ENCODE measurements around the gene FAR1.
"Not testable (repeated sequence)": the region's sequence is repeated elsewhere in the genome, so short reads cannot be mapped to it uniquely, and the experiment has no call there.

Gene FAR1, protein sequence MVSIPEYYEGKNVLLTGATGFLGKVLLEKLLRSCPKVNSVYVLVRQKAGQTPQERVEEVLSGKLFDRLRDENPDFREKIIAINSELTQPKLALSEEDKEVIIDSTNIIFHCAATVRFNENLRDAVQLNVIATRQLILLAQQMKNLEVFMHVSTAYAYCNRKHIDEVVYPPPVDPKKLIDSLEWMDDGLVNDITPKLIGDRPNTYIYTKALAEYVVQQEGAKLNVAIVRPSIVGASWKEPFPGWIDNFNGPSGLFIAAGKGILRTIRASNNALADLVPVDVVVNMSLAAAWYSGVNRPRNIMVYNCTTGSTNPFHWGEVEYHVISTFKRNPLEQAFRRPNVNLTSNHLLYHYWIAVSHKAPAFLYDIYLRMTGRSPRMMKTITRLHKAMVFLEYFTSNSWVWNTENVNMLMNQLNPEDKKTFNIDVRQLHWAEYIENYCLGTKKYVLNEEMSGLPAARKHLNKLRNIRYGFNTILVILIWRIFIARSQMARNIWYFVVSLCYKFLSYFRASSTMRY

DNA sequence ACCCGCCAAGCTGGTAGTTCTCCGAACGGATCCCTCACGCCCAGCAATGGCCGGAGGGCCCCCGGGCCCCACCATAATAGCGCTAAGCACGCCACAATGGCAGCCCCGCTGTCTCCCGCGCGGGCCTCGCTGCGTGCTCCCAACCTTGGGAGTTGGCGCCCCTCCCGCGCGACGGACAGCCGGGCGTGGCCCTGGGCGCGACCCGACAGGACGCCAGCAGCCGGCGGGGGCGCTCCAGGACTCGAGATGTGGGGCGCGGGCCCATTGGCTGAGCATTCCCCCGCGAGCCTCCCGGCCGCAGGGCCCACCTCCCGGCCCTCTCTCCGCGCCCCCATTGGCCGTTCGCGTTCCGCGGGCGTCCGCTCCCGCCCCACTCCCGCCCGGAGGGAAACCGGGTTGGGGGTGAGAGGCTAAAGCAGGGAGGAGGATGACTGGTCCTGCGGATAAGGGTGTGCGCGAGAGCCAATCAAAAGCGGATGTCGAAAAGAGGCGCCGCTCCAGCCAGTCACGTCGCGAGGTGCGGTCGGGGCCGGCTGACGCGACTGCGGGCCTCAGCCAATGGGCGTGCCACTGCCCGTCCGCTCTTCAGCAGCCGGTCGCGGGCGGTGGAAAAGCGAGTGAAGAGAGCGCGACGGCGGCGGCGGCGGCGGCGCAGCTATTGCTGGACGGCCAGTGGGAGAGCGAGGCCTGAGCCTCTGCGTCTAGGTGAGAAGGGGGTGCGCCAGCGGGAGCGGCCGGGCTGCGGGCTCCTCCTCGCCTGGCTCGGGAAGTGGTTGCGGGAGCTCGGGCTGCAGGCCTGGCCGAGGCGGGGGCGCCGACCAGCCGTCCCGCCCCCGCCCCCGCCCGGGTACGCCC, at the start of gene FAR1:
Gene FAR1 (plus strand): TSS at position 567 of the 855 bp plus-strand sequence. CDS start 26,098 bp downstream, outside the sequence.
- peak; percentile 99 for DNase-seq

DNA sequence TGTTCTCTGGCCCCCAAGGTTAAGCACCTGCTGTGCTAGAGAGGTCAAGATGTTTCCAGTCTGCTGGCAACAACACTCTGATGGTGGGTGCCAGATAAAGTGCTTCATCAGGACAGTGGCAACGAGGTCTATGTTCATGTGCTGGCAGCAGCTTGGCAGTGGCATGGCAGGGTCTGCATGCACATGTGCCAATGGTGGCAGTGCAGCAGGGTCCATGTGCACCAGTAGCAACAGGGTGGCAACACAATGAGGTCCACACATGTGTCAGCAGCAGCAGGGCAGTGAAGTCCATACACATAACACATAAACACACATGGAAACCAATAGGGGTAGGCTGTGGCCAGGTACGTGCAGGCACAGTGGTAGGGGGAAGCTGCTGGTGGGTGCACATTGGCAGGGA, 48.4 kb upstream of the FAR1 start:
- DNase-seq, result no peak

GRCh38 chr11:13626818-13627217, 41.6 kb upstream of the FAR1 start:
- not testable (repeated sequence) for DNase-seq

GRCh38 chr11:13628634-13629033, 39.8 kb upstream of the FAR1 start:
- not testable (repeated sequence) for DNase-seq

DNA sequence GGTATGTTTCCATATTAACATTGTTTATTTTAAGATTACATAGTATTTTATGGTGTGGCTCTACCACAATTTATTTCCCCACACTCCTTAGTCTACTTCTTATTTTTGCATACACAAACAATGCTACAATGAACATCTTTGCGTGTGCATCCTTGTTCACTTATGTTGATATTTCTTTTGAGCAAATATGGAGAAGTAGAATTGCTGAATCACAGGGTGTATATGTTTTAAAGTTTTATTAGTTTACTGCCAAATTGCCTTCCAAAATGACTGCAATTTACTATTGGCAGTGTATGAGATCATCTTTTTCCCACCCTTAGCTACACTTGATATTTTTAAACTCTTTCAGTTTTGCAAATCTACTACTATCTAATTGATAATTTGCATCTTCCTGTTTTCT, 38.7 kb upstream of the FAR1 start:
- DNase-seq, result no peak

- DNase-seq, result no peak
Measured at GRCh38 chr11:13635290-13635689, 33.2 kb upstream of the FAR1 start.

- no peak for DNase-seq
Measured at GRCh38 chr11:13635804-13636203, 32.7 kb upstream of the FAR1 start.

DNA sequence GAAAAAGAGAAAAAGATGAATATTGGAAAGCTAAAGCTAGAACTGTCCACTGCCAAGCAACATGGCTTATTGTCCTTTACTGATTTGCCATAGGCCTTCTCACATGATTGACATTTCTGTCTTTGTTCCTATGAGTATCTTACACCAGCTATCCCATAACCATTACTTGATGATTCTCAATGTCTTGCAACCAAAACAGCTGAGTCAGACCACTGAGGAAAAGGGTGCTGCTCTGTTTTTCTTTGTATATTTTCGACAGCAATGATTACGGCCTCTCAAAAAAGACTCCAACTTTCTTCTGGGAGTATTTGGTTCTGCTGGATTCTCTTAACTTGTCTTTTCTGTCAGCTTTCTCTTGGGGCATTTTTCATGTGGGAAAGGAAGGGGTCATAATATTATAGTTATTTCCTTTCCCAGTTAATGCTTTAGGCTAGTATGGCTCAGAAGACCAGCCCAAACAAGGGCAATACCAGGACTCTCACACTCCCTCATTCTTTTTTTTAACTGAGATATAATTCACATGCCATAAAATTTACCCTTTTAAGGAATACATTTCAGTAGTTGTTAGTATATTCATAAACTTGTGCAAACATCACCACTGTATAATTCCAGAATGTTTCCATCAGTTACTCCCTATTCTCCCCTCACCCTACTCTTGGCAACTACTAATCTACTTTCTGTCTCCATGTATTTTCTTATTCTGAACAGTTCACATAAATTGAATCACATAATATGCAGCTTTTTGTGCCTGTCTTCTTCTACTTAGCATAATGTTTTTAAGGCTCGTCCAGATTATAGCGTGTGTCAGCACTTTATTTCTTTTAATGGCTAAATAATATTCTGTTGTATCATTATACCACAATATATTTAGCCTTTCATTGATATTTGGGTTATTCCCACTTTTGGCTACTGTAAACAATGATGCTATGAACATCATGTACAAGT, 31.1 kb upstream of the FAR1 start:
- no peak for DNase-seq

DNA sequence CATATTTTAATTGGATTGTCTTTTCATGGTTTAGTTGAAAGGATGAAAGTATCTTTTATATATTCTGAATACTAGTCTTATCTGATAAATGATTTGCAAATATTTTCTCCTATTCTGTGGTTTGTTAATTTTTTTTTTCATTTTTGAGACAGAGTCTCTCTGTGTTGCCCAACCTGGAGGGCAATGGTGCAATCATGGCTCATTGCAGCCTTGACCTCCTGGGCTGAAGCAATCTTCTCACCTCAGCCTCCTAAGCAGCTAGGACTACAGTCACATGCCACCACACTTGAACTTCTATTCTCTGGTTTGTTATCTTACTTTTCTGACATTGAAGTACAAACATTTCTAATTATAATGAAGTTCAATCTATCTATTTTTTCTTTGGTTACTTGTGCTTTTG, 30.0 kb upstream of the FAR1 start:
- no peak for DNase-seq

- no peak for DNase-seq
Measured at GRCh38 chr11:13644997-13645687, 23.3 kb upstream of the FAR1 start.

DNA sequence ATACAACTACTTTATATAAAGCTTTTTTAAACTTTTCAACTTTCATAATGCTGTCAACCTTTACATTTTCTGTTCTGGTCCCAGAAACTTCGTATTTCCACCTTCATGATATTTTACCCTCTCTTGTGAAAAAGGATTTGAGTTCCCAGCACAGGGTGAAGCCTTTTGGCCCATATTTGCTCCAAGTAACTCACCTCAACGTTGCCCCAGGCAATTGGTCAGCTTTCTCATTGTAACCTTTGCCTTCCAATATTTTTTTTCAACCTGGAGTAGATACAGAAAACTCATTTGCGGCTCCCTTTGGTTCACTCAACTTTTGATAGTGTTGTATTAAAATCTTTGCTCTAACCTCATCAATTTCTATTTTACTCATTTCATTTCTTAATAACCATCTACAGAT, 21.1 kb upstream of the FAR1 start:
- no peak for DNase-seq

DNA sequence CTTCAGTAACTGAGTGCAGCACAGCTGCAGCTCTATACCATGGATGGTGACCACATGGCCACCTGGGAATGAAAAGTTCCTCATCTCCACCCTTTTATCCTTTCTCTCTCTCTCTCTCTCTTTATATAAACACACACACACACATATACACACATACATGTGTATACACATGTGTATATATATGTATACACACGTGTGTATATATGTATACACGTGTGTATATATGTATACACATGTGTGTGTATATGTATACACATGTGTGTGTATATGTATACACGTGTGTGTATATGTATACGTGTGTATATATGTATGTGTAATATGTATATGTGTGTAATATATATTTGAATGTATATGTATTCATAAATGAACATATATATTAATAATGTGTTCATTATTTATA, 18.8 kb upstream of the FAR1 start:
- no peak for DNase-seq

GRCh38 chr11:13651515-13651914, 17.0 kb upstream of the FAR1 start:
- DNase-seq, result not testable (repeated sequence)

DNA sequence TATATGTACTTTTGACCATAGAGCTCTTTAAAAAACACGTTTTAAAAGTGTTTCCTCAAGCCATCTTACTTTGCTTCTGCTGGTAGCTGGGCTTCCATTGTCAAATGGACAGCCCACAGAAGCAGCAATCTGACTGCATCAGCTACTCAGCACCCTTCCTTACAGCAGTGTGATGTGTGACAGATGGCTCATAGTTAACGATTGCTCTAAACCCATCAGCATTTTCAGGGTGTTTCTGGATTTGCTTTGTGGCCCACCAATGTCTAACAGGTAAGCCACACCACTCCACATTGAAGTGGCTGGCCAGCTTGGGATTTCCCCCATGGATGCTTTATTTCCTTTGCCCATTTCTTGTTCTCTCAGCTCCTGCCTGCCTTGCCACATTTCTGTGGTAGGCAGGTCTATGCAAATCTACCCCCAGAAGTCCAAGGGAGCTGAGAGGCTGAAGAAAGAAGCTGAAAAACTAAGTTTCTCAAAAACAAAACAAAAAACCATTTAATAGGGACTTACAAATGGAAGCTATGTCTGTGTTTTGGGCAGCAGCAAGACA, 7.3 kb upstream of the FAR1 start:
- DNase-seq, result no peak

GRCh38 chr11:13663631-13664071, 4.8 kb upstream of the FAR1 start:
- no peak for DNase-seq

DNA sequence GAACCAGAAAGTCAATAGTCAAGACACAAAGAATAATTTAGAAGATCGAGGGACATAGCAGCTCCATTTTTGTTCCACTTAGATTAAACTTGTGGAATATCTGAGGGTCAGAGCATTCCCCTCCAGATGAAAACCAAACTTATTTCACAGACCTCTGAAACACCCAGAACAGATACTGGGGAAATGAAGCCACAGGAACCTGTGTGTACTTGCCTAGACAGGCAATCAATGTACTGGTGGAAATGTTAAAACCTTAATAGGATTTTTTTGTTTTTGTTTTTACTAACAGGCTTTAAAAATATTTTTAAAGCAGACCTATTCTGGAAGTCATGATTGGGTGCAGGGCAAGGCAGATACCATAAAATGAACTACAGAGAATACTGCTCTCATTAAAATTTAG, 4.1 kb upstream of the FAR1 start:
- no peak for DNase-seq

DNA sequence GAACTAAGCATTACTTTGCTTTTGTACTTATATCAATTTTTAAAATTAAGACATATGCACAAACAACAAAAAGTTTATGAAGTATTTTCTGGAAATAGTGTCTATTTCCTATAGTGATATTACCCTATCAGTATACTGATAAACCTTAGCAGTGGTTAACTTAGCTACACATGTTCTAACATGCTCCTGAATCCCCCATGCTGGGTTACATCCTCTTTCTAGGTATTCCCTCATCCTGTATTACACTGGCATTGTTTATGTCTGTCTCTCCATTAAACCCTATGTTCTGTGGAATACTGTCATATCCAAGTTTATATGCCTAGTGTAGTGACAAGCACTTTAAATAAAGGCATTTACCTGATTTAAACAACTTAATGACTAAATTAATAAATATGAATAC, 1.8 kb upstream of the FAR1 start:
- no peak for DNase-seq

DNA sequence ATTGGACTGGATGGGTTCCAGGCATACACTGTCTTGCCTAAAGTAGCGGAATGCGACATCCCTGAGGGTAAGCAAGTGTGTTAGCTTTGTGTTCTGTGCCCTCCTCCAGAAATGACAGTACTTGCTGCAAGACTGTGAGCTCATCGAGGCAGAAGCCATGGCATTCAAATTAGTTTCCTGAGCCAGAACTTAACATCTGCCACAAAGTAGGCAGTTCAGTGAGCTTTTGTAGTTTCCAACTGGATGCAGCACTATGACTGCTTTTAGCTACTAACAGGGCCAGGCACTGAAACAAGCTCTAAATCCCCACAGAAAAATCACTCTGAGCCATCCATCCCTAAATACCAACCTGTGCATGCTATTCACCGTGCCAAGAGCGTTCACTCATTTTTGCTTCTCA, 1.2 kb upstream of the FAR1 start:
- no peak for DNase-seq

DNA sequence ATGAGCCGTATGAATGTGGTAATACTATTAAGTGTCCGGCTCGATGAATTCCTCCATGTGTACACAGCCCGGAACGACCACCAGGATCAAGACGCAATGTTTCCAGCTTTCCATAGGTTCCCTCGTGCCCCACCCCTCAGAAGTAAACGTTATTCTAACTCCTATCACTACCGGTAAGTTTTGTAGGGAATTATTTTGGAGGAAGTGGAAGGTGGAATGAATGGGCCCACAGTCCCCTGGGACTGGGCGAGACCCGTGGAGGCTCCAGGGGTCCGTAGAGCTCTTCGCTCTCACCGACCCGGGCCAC, 720 bp upstream of the FAR1 start:
- no peak for DNase-seq

GRCh38 chr11:13668957-13669521, 571 bp downstream of the FAR1 start:
- peak; percentile 17 for DNase-seq

Measured in fibroblast of skin of right biceps (primary cell).